Amniotic stem cell (primary cell): Measurements from ENCODE around the gene EPN2.

Experiments used
- DNase-seq: peaks from one replicate; lab custom pipeline; 2025; lab: John Stamatoyannopoulos, UW

EPN2 gene

DNA sequence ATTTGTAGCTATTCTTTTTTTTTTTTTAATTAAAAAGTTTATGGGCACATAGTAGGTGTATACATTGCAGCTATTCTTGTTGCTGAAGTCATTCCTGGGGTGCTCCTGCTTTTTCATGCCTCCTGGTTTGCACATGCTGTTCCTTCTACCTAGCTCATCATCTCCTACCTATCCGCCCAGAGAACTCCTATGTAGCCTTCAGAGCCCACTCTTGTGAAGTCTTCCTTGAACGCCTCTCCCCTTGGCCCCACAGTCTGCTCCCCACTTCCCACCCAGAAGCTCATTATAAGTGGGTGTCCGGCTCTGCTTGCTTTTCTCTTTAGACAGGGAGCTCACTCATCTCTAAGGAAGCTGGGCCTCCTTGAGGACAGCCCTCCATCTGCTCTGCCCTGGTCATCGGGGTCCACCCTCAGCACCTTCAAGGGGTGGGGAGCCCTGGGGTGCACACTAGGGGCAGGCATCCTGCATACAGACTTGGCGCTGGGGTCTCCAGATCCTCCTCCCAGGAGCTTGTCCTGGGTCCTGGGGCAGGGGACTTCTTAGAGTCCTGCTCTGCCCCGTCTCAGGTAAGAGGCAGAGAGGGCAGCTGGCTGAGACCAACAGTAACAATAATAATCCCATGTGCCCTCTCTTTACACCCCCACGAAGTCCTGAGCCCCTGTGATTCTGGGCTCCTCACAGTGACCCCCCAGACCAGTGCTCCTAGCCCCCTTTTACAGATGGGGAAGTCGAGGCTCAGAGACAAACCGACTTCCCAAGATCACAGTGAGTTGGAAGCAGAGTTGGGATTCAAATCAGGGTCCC, 128.9 kb downstream of the EPN2 start:
- no peak for DNase-seq

DNA sequence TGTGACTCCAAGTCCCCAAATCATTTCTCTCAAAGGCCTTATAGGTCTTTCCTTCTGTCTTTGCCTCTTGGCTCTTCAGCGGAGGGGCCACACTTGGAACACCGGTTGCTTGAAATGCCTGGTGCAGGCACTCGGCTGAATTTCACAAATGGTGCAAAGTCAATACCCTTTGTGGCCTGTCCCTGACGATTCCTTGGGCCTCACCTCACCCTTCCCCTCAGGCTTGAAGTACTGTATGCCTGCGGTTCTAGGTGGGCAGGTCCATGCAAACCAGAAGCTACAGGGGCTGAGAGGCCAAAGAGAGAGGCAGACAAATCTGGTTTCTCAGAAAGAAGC, 129.4 kb downstream of the EPN2 start:
- DNase-seq, result no peak

DNA sequence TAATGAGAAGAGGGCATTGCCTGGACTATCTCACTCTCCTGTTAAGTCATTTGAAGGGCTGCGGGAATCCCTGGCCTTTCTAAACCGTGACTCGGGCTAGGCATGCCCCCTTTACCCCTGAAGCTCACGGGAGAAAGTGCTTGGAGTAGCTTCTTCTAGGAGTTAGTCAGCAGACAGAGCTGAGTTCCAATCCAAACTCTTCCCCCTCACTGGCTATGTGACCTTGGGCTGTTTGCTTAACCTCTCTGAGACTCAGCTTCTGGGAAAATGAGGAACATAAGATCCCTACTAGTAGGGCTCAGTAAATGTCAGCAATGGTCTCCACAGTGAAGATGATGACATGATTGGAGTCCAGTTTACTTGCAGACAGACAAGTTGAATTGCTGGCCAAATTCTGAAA, 131.1 kb downstream of the EPN2 start:
- no peak for DNase-seq

DNA sequence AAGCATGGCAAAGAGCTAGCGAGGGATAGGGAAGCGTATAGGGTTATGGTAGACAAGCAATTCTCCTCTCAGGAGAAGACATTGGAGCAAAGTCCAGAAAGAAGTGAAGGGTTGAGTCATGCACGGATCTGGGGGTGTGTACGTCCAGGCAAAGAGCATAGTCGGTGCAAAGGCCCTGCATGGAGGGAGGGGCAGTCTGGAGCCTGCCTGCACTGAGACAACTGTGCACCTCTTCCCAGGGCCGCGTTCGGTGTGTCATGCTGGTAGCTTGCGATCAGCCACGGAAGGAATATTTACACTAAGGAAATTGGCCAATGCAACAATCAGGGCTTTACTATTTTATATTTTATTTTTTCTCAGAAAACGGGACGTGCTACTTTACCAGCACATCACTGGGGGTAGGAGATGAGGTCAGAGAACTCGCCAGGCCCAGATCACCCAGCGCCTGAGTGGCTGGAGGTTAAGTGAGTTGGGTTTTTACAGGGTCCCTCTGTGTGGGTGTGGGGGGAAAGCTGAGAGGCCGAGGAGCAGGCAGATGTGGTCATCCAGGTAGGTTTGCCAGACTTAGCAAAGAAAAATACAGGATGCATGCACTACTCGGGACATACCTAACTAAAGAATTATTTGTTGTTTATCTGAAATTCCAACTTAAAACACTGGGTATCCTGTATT, 132.1 kb downstream of the EPN2 start:
- no peak for DNase-seq

DNA sequence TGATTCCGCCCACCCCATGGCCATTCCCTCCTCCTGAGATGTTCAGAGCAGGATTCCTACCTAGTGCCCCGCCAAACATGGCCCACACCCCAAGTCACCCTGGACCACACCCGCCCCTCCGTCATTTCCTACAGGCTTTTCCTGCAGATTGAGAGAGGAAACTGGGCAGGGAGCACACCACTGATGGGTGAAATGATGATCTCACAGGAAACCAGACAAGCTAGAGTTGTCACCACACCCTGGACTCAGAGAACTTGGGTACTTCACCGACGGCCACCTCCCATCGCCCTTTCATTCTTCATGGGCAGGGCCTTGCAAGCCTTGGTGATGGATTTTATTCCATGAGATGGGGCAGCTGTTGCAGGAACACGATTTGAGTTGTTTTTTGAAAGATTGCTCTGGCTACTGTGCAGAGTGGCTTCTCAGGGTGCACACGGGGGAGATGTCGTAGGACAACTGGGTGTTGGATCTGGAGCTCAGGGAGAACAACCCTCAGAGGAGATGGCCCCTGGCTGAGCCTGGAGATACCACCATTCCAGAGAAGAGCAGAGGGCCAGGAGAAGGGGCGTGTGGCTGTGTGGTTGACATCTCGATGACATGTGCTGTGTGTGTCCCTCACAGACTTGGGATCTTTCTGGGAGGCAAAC, 132.8 kb downstream of the EPN2 start:
- no peak for DNase-seq

DNA sequence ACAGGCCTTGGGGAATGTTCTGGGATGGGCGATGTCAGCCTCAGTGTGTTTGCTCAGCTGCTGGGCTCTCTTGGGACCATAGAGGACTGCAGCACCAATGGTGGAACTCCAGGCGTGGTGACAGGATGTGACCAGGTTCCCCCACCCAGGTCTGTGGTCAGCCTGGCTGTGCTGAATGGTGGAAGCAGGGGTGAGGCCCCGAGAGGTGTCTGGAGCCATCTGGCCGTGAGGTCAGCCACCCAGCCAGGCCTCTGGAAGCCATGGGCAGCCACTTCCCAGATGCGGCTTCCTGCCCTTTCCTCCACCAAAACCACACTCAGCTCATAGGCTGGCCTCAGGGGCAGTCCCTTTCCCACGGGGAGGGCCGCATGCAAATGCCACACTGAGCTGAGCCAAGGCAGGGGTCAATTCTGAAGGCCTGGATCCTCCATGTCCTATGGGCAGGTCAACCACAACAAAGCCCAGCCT, 133.4 kb downstream of the EPN2 start:
- DNase-seq, result no peak

DNA sequence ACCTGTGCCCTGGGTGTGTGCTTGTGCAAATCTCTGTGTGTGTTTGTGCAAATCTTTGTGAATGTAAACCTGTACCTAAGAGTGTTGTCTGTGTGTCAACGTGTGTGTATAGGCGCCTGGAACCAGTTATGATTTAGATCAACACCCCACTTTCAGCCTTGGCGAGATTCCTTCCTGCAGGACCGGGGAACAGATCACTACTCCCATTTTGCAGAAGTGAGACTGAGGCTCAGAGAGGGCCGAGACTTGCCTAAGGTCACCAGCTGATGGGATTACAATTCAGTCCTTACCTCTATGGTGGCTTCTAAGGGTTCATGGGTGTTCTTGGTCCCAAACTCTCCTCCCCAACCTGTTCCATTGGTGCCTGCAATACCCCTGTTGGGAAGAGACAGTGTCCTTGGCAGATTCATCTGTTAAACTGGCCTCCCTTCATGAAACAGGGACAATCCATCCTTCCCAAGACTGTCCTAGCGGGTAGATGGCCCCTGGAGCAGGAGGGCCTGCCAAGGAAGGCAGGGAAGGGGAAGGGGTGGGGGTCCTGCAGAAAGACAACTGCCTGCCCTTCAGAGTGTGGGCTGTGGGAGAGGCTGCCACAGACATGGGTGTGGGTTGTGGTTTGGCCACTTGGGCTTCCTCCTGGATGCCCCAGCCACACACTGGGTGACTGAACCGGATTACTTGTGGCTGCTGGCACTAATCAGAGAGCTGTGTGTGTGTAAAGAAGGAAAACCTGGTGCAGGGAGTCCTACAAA, 134.3 kb downstream of the EPN2 start:
- DNase-seq, result no peak

DNA sequence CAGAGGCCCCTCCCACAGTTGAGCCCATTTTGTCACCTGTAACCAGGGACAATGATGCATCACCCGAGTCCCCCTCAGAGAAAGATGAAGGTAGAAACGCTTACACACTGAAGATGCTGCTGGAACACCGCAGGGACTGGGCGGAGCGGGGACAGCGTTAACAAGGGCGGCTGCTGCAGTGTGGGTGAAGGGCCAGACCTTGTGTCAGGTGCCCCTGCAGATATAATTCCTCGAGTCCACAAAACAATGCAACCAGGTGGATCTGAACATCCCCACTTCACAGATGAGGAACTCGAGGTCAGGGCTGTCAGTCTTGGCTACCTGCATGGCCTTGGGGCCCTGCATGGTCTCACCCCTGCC, 134.8 kb downstream of the EPN2 start:
- no peak for DNase-seq

DNA sequence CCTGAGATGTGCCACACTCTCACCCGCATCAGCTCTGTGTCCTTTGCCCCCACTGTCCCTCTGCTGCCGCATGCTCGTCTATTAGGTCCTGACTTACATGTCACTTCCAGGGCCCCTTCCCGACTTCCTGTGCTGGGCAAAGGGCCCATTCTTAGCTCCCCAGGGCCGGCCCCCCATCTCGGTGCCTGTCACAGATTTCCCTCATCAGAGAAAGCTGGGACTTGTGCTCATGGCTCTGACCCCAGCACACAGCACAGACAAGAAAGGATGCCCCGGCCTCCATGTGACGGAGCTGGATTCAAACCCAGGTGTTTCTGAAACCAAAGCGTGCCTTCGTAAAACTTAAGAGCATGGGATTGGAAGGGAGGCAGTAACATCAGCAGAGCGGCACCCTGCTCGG, 135.3 kb downstream of the EPN2 start:
- no peak for DNase-seq

DNA sequence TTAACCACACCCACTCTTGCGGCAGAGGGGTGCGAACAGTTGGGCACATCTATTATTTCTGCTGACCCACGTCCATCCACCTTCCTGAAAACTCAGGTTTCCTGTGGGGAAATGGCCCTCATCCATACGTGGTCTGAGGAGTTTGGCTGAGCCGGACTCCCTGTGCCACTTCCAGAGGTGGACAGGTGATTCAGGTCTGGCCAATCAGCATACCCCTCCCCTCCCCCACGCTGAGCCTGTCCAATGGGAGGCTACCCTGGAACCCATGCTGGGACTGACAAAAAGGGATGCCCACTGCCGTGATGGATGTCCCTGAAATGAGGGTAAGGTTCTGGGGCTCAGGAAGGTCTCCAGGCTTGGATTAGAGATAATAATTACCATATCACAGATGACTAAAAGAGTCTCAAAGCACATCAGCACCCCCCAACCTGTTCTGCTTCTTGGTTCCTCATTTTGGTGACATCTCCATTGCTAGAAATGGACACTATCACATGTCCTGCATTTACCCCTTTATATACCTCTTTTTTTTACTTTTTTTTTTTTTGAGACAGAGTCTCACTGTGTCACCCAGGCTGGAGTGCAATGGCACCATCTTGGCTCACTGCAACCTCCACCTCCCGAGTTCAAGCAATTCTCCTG, 135.8 kb downstream of the EPN2 start:
- DNase-seq, result no peak

DNA sequence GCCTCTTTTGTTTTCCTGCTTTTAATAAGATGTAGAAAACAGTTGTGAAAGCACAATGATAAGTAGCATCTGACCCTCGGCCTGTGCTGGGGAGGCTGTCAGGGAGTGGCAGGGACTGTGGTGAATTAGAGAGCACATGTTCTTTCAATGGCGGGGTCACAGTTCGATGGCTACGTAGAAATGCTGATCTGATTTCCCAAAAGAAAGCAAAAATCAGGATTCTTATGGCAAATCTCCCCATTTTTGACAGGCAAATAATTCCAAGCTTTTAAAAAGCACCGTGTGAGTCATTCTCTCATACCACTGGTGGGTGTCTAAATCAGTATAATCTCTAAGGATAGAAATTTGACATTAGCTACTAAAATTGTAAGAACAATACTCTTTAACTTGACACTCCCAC, 137.0 kb downstream of the EPN2 start:
- DNase-seq, result no peak

DNA sequence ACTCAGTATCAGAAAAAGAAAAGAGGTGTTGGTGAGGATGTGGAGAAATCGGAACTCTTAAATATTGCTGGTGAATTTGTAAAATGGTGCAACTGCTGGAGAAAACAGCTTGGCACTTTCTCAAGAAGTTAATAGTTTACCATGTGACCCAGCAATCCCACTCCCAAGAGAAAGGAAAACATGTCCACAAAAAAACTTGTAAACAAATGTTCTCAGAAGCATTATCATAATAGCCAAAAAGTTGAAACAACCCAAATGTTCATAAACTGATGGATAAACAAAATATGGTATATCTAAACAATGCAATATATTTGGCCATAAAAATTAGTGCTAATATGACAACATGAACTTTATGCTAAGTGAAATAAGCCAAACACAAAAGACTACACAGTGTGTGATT, 138.6 kb downstream of the EPN2 start:
- DNase-seq, result no peak

DNA sequence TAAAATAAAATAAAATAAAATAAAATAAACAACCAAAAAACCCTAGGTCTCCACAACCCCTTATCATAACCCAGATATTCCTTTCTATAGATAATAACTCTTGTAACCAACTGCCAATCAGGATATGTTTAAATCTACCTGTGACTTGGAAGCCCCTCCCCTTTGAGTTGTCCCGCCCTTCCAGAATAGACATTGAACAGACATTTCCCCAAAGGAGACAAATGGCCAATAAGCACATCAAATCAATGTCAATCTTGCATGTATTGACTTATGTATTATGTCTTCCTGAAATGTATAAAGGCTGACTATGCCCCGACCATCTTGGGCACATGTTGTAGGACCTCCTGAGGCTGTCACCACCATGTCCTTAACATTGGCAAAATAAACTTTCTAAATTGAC, 139.6 kb downstream of the EPN2 start:
- no peak for DNase-seq

DNA sequence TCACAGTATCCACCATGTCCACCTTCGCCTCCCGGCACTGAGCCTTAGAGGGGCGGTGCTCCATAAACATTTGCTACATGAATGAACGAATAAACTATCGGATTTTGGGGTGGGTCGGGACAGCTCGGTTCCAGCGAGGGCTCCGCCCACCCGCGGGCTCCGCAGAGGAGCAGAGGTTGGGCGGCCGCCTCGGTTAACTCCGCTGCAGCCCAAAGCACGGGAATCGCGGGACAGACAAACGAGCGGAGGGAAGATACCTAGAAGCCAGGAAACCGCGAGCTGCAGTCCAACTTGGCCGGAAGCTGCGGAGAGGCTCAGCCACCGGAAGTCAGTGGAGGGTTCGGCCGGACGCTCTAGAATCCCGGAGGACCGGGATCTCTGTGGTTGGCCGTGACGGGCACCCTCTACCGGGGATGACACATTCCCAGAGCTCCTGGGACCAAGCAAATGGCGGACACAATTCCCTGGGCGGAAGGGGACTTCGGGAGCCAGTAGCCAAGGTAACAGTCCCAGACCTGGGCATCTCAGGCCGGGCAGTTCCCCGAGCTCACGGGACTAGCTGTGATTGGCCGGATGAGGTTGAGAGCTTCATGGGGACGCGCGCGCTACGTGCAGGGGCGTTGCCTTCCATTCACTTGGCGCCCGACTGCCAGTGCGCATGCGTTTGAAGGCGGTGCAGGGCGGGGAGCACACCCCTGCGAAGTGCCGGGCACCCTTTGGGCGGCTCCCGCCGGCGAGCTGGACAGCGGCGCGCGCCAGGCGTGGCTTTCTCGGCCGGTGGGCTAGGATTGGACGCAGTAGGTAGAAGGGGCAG, 140.6 kb downstream of the EPN2 start:
- DNase-seq, result peak; percentile 98

DNA sequence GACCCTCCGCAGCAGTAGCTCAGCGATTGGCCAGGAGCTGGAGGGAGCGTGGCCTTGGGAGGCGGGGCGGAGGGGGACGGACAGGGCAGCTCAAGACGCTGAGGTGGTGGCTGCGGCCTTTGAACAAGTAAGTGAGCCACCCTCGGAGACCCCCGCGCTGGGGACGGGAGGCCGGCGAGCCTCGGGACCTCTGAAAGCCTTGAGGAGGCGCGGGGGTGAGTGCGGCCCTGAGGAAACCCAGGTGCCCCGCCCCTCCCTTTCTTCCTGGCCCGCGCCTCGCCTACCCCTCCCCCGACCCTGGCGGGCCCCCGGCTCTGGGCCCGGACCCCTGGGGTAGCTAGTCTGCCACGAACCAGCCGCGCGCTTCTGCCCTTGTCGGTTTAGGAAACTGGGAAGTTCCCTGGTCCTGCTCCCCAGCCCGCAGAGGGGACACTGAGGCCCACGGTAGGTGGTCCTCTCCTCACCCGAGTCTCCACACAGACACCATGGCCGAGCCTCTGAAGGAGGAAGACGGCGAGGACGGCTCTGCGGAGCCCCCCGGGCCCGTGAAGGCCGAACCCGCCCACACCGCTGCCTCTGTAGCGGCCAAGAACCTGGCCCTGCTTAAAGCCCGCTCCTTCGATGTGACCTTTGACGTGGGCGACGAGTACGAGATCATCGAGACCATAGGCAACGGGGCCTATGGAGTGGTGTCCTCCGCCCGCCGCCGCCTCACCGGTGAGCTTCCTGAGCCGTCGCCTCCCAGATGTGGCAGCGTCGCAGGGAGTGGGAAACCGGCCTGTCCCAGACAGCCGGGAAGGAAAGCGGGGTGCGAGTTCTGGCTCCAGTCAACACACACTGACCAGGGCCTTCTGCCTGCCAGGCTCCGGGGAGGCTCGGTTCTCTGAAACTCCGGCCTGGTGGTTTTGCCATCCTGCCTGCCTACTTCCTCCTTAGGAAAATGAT, 141.5 kb downstream of the EPN2 start, which contains the start of gene MAPK7:
TSS of gene MAPK7 (plus strand) at position 83 of the 945 bp plus-strand sequence. CDS start at position 486, 403 bp downstream.
- DNase-seq, result no peak

DNA sequence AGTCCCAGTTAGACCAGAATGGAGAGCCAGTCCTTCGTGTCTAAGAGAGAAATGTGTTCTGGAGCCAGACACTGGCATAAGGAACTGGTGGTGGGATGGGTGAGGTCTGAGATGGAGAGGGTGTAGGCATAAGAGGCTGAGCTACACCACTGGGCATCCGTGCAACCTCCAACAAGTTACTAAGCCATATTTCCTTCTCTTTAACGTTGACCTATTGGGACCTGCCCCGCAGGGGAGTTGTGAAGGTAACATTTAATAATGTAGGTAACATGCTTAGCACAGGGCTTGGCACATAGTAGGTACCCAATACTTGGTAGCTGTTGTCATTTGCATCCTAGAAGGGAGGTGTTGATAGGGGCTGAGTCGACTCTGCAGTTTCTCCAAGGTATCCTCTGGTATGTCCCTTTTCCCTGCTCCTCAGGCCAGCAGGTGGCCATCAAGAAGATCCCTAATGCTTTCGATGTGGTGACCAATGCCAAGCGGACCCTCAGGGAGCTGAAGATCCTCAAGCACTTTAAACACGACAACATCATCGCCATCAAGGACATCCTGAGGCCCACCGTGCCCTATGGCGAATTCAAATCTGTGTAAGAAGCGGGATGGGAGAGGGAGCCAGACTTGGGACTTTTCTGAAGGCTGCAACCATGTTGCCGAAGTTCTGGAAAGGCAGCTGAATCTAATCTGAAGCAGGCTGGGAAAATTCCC, 142.3 kb downstream of the EPN2 start:
- no peak for DNase-seq

DNA sequence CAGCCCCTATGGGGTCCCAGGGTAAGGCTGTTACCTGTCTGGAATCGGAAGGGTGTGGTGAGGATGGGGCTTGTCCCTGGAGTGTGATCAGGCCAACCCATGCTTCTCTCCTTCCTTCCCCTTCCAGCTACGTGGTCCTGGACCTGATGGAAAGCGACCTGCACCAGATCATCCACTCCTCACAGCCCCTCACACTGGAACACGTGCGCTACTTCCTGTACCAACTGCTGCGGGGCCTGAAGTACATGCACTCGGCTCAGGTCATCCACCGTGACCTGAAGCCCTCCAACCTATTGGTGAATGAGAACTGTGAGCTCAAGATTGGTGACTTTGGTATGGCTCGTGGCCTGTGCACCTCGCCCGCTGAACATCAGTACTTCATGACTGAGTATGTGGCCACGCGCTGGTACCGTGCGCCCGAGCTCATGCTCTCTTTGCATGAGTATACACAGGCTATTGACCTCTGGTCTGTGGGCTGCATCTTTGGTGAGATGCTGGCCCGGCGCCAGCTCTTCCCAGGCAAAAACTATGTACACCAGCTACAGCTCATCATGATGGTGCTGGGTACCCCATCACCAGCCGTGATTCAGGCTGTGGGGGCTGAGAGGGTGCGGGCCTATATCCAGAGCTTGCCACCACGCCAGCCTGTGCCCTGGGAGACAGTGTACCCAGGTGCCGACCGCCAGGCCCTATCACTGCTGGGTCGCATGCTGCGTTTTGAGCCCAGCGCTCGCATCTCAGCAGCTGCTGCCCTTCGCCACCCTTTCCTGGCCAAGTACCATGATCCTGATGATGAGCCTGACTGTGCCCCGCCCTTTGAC, 143.5 kb downstream of the EPN2 start:
- no peak for DNase-seq

DNA sequence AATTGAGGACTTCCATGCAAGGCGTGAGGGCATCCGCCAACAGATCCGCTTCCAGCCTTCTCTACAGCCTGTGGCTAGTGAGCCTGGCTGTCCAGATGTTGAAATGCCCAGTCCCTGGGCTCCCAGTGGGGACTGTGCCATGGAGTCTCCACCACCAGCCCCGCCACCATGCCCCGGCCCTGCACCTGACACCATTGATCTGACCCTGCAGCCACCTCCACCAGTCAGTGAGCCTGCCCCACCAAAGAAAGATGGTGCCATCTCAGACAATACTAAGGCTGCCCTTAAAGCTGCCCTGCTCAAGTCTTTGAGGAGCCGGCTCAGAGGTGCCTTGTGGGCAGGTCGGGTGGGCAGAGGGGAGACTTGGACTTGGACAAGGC, 144.2 kb downstream of the EPN2 start:
- DNase-seq, result no peak
